HG03039 (cell line): ENCODE data around the gene ASPRV1.

ENCODE experiments used
- ATAC-seq: cut with Tn5 transposase; IDR thresholded peaks from one replicate; pipeline ENCODE4 v1.9.1; 2021; ENCODE audit warnings: mild to moderate bottlenecking, moderate library complexity; ENCODE audit not compliant: unreplicated experiment

The ASPRV1 gene

GRCh38 chr2:69989009-69989408 lies 27.6 kb upstream of the ASPRV1 start:
- ATAC-seq: no peak

- ATAC-seq: no peak
Observed at GRCh38 chr2:69988086-69988635, 26.7 kb upstream of the ASPRV1 start.

- no peak for ATAC-seq
Observed at GRCh38 chr2:69986691-69987090, 25.3 kb upstream of the ASPRV1 start.

- ATAC-seq: no peak
Observed at GRCh38 chr2:69985688-69986087, 24.3 kb upstream of the ASPRV1 start.

GRCh38 chr2:69985216-69985615 lies 23.8 kb upstream of the ASPRV1 start:
- ATAC-seq: no peak

GRCh38 chr2:69983392-69983966 lies 22.0 kb upstream of the ASPRV1 start:
- no peak for ATAC-seq

- no peak for ATAC-seq
Observed at GRCh38 chr2:69979902-69980807, 18.7 kb upstream of the ASPRV1 start.

GRCh38 chr2:69977906-69978482 lies 16.6 kb upstream of the ASPRV1 start:
- ATAC-seq: no peak

GRCh38 chr2:69977186-69977585 lies 15.8 kb upstream of the ASPRV1 start:
- ATAC-seq: no peak

GRCh38 chr2:69975853-69976462 lies 14.5 kb upstream of the ASPRV1 start:
- ATAC-seq: no peak

GRCh38 chr2:69975136-69975852 lies 13.9 kb upstream of the ASPRV1 start:
- no peak for ATAC-seq

GRCh38 chr2:69973335-69973735 lies 11.9 kb upstream of the ASPRV1 start:
- no peak for ATAC-seq

GRCh38 chr2:69972822-69973221 lies 11.4 kb upstream of the ASPRV1 start:
- ATAC-seq: no peak

- ATAC-seq: no peak
Observed at GRCh38 chr2:69969991-69970390, 8.6 kb upstream of the ASPRV1 start.

GRCh38 chr2:69969126-69969983 lies 7.9 kb upstream of the ASPRV1 start:
- ATAC-seq: no peak

GRCh38 chr2:69968609-69969008 lies 7.2 kb upstream of the ASPRV1 start:
- ATAC-seq: no peak

- no peak for ATAC-seq
Observed at GRCh38 chr2:69966496-69966895, 5.1 kb upstream of the ASPRV1 start.

- ATAC-seq: no peak
Observed at GRCh38 chr2:69965756-69966445, 4.5 kb upstream of the ASPRV1 start.

GRCh38 chr2:69964353-69964841 lies 3.0 kb upstream of the ASPRV1 start:
- no peak for ATAC-seq
